ENCODE data around the gene APH1A.
"Not testable (repeated sequence)": the region's sequence is repeated elsewhere in the genome, so short reads cannot be mapped to it uniquely, and the experiment has no call there.

APH1A gene

GRCh38 chr1:150233359-150234308, 35.2 kb downstream of the APH1A start:
- DNase-seq, result no peak

GRCh38 chr1:150232921-150233320, 35.9 kb downstream of the APH1A start:
- DNase-seq, result not testable (repeated sequence)

GRCh38 chr1:150228246-150228645, 40.6 kb downstream of the APH1A start:
- not testable (repeated sequence) for DNase-seq

GRCh38 chr1:150227228-150227627, 41.6 kb downstream of the APH1A start:
- no peak for DNase-seq

GRCh38 chr1:150226486-150226885, 42.3 kb downstream of the APH1A start:
- no peak for DNase-seq

- no peak for DNase-seq
Measured at GRCh38 chr1:150225546-150225945, 43.3 kb downstream of the APH1A start.

- DNase-seq, result no peak
Measured at GRCh38 chr1:150224983-150225382, 43.8 kb downstream of the APH1A start.

- no peak for DNase-seq
Measured at GRCh38 chr1:150221552-150221951, 47.3 kb downstream of the APH1A start.

GRCh38 chr1:150215855-150216254, 53.0 kb downstream of the APH1A start:
- not testable (repeated sequence) for DNase-seq
